Caco-2 (cell line): ENCODE data around the gene FLOT1. TPM values are rescaled to one million over a fixed set of nuclear protein-coding genes. Genes with fewer than 3 reads are reported as not detected.

Experiments
- BruUV-seq: library from RNA; stranded (reverse); fragments of 400-500 nt; replicated peaks from 2 replicates; lab custom pipeline; 2021; lab: Mats Ljungman, UMichigan
- CTCF ChIA-PET: fragments of 300-600 bp; sonication (Branson Sonifier 250); formaldehyde crosslinking; loops from one replicate; lab custom pipeline; 2022; ENCODE audit warnings: antibody characterized with exemption; lab: Charles Lee
- POLR2A ChIA-PET: fragments of 300-600 bp; sonication (Branson Sonifier 250); formaldehyde crosslinking; loops from one replicate; lab custom pipeline; 2022; ENCODE audit warnings: antibody characterized with exemption; lab: Charles Lee
- DNase-seq, 2 experiments: peaks; one replicate each; pipeline versions ENCODE4 v3.0.0 to v3.0.0-alpha.2; 2020 to 2022
- H3K27me3 ChIP-seq: replicated peaks from 2 replicates; pipeline ENCODE4 v1.6.0; 2011; ENCODE audit warnings: low read length; ENCODE audit not compliant: control insufficient read depth, insufficient read depth
- H3K36me3 ChIP-seq: 2 replicates; pipeline ENCODE4 v1.5.1; 2011; ENCODE audit warnings: low read length; ENCODE audit not compliant: control insufficient read depth, insufficient read depth
- H3K4me1 ChIP-seq: fragments of 250-450 bp; sonication (Bioruptor Pico); 2 replicates; pipeline ENCODE4 v1.5.1; 2020; ENCODE audit warnings: mild to moderate bottlenecking
- H3K4me3 ChIP-seq: 2 replicates; pipeline ENCODE4 v1.5.1; 2011; ENCODE audit warnings: low read depth, mild to moderate bottlenecking, control low read depth, low read length
- H3K9me3 ChIP-seq: fragments of 250-450 bp; sonication (Bioruptor Pico); 2 replicates; pipeline ENCODE4 v1.5.1; 2020; ENCODE audit warnings: mild to moderate bottlenecking, moderate library complexity
- H3K27ac Mint-ChIP-seq: one replicate; pipeline ENCODE4 v1.8.0; 2022; ENCODE audit warnings: mixed read lengths; ENCODE audit not compliant: unreplicated experiment
- H3K27me3 Mint-ChIP-seq: one replicate; pipeline ENCODE4 v1.8.0; 2022; ENCODE audit warnings: mixed read lengths; ENCODE audit not compliant: insufficient read depth, unreplicated experiment
- H3K36me3 Mint-ChIP-seq: one replicate; pipeline ENCODE4 v1.8.0; 2022; ENCODE audit warnings: mild to moderate bottlenecking, mixed read lengths; ENCODE audit not compliant: insufficient read depth, unreplicated experiment
- H3K4me1 Mint-ChIP-seq: one replicate; pipeline ENCODE4 v1.8.0; 2022; ENCODE audit warnings: low read depth, mixed read lengths; ENCODE audit not compliant: unreplicated experiment
- H3K4me3 Mint-ChIP-seq: one replicate; pipeline ENCODE4 v1.8.0; 2022; ENCODE audit warnings: mild to moderate bottlenecking, moderate library complexity, mixed read lengths; ENCODE audit not compliant: unreplicated experiment
- H3K9me3 Mint-ChIP-seq: one replicate; pipeline ENCODE4 v1.8.0; 2022; ENCODE audit warnings: mixed read lengths; ENCODE audit not compliant: unreplicated experiment
- intact Hi-C: fragments of 100-400 bp; cut with micrococcal nuclease; formaldehyde crosslinking; loops from one replicate; pipeline ENCODE4 v1.10.0; 2022; ENCODE audit not compliant: unreplicated experiment
- total RNA-seq: library from RNA; stranded (reverse); gene quantifications from 2 replicates; pipeline ENCODE4 v1.2.3, GENCODE V29; 2022
- TF ChIP-seq, protein P1 (sequence below), 2 experiments: fragments of 200-600 bp in 1 of 2; IDR thresholded peaks; 1 replicate in 1 of 2; 2 replicates in 1 of 2; pipeline versions ENCODE4 v1.5.1 to v1.8.0; 2011 to 2022; ENCODE audit warnings: antibody characterized with exemption in 1 of 2, control low read depth in 1 of 2, inconsistent platforms in 1 of 2, low read depth in 1 of 2, low read length in 1 of 2, mild to moderate bottlenecking in 1 of 2, moderate library complexity in 1 of 2; ENCODE audit not compliant: insufficient read depth in 1 of 2, severe bottlenecking in 1 of 2, unreplicated experiment in 1 of 2

Gene FLOT1
- total RNA-seq, 1 experiment from 2014 or later = 113 TPM

GRCh38 chr6:30696432-30696831 is 46.1 kb downstream of the FLOT1 start:
- no peaks in the 10 kb centered on the region for H3K27me3 Mint-ChIP-seq
- peaks cover 15% of the 10 kb centered on the region for H3K4me1 ChIP-seq
- no peaks in the 10 kb centered on the region for H3K36me3 ChIP-seq
- no peak overlapping the region for H3K4me3 ChIP-seq
- H3K27ac Mint-ChIP-seq = no peak overlapping the region
- TF ChIP-seq, protein P1, sequence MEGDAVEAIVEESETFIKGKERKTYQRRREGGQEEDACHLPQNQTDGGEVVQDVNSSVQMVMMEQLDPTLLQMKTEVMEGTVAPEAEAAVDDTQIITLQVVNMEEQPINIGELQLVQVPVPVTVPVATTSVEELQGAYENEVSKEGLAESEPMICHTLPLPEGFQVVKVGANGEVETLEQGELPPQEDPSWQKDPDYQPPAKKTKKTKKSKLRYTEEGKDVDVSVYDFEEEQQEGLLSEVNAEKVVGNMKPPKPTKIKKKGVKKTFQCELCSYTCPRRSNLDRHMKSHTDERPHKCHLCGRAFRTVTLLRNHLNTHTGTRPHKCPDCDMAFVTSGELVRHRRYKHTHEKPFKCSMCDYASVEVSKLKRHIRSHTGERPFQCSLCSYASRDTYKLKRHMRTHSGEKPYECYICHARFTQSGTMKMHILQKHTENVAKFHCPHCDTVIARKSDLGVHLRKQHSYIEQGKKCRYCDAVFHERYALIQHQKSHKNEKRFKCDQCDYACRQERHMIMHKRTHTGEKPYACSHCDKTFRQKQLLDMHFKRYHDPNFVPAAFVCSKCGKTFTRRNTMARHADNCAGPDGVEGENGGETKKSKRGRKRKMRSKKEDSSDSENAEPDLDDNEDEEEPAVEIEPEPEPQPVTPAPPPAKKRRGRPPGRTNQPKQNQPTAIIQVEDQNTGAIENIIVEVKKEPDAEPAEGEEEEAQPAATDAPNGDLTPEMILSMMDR (IDR thresholded peaks at IDR 0.05; ENCODE audit: insufficient read depth in 1 of 2, low read depth in 1 of 2, low read length in 1 of 2, severe bottlenecking in 1 of 2, unreplicated experiment in 1 of 2) = no peak
- POLR2A ChIA-PET = interaction anchor here (0.6 kb wide), 1 partner anchor 12 kb away, joined by 3 read pairs; no protein-coding TSS in a partner anchor
- intact Hi-C loops = no loop called here
- no peak overlapping the region for H3K4me3 Mint-ChIP-seq
- CTCF ChIA-PET = interaction anchor here (2.2 kb wide), 1 partner anchor 21 kb away, joined by 6 read pairs; the partner anchor contains the start of gene MDC1
- H3K4me1 Mint-ChIP-seq = peaks cover 19% of the 10 kb centered on the region
- no TSS peak for BruUV-seq
- H3K27me3 ChIP-seq = no peaks in the 10 kb centered on the region
- DNase-seq = no peak
- H3K9me3 ChIP-seq = no peaks in the 10 kb centered on the region
- H3K9me3 Mint-ChIP-seq = no peaks in the 10 kb centered on the region
- H3K36me3 Mint-ChIP-seq = peaks cover 16% of the 10 kb centered on the region

GRCh38 chr6:30691208-30691847 is 51.2 kb downstream of the FLOT1 start:
- Histone ChIP-seq H3K4me3 (peak overlapping the region; percentile 75), H3K4me1 (peaks cover 31% of the 10 kb centered on the region), H3K27me3 (no peaks in the 10 kb centered on the region), H3K36me3 (no peaks in the 10 kb centered on the region), H3K9me3 (no peaks in the 10 kb centered on the region)
- H3K4me1 Mint-ChIP-seq = peaks cover 45% of the 10 kb centered on the region
- intact Hi-C loops = no loop called here
- TF ChIP-seq, protein P1 (IDR thresholded peaks at IDR 0.05; ENCODE audit: insufficient read depth in 1 of 2, low read depth in 1 of 2, low read length in 1 of 2, severe bottlenecking in 1 of 2, unreplicated experiment in 1 of 2) = no peak
- BruUV-seq = TSS peak; percentile 35
- no peaks in the 10 kb centered on the region for H3K9me3 Mint-ChIP-seq
- no peaks in the 10 kb centered on the region for H3K27me3 Mint-ChIP-seq
- POLR2A ChIA-PET = interaction anchor here (1.6 kb wide), 1 partner anchor 26 kb away, joined by 12 read pairs; the partner anchor contains the start of gene MDC1
- peak overlapping the region; percentile 39 for H3K27ac Mint-ChIP-seq
- H3K36me3 Mint-ChIP-seq = peaks cover 7% of the 10 kb centered on the region
- CTCF ChIA-PET = interaction anchor here (0.7 to 2.0 kb wide), 4 partner anchors 13 to 449 kb away, joined by 3 to 6 read pairs (median 5); partner anchors contain the start of genes DHX16 and MDC1
- H3K4me3 Mint-ChIP-seq = peak overlapping the region; percentile 74
- DNase-seq = no peak

- Mint-ChIP-seq H3K4me1 (peaks cover 50% of the 10 kb centered on the region), H3K27ac (peak within 1 kb of the TSS; percentile 39), H3K9me3 (no peaks in the 10 kb centered on the region), H3K27me3 (no peaks in the 10 kb centered on the region), H3K36me3 (peaks cover 10% of the 10 kb centered on the region), H3K4me3 (peak within 1 kb of the TSS; percentile 74)
- H3K27me3 ChIP-seq = no peaks in the 10 kb centered on the region
- H3K9me3 ChIP-seq = no peaks in the 10 kb centered on the region
- H3K4me3 ChIP-seq = peak within 1 kb of the TSS; percentile 75
- TSS peak; percentile 38 for BruUV-seq
- DNase-seq = peak; percentile 81 to 88
- TF ChIP-seq, protein P1 (IDR thresholded peaks at IDR 0.05; ENCODE audit: insufficient read depth in 1 of 2, low read depth in 1 of 2, low read length in 1 of 2, severe bottlenecking in 1 of 2, unreplicated experiment in 1 of 2) = no peak
- ChIA-PET CTCF (interaction anchor here (0.6 to 2.0 kb wide), 6 partner anchors 12 to 450 kb away, joined by 3 to 6 read pairs (median 4); partner anchors contain the start of genes DHX16 and MDC1), POLR2A (interaction anchor here (1.6 kb wide), 1 partner anchor 27 kb away, joined by 12 read pairs; the partner anchor contains the start of gene MDC1)
- no peaks in the 10 kb centered on the region for H3K36me3 ChIP-seq
- peaks cover 26% of the 10 kb centered on the region for H3K4me1 ChIP-seq
- intact Hi-C loops = loop anchor here (1.0 kb wide), 1 partner anchor 27 kb away; the partner anchor contains the start of gene MDC1
Measured at GRCh38 chr6:30690403-30691207, 51.9 kb downstream of the FLOT1 start, which contains the start of gene NRM. Gene NRM, minus strand, starts transcription at chr6:30690984. Its CDS starts 10 bp downstream, at chr6:30690974.
